HCT116 (cell line): ENCODE results near the gene NR1D2. TPM values are rescaled to one million over a fixed set of nuclear protein-coding genes. Genes with fewer than 3 reads are reported as not detected.

Experiments
- ATAC-seq: fragments of 200-7000 bp; cut with Tn5 transposase; 2 replicates; pipeline ENCODE4 v1.9.1; 2020; ENCODE audit warnings: mild to moderate bottlenecking, moderate library complexity
- BruUV-seq: library from RNA; stranded (reverse); fragments of 400-500 nt; replicated peaks from 2 replicates; lab custom pipeline; 2021; lab: Mats Ljungman, UMichigan
- CTCF ChIA-PET: fragments of 300-600 bp; sonication (Branson Sonifier 250); formaldehyde crosslinking; loops from one replicate; lab custom pipeline; 2021; ENCODE audit warnings: antibody characterized with exemption; lab: Charles Lee
- POLR2A ChIA-PET: fragments of 300-600, 350-600 bp; sonication (Branson Sonifier 250); formaldehyde crosslinking; loops from one replicate; lab custom pipeline; 2021; ENCODE audit warnings: antibody characterized with exemption; lab: Charles Lee
- RAD21 ChIA-PET, 2 experiments: fragments of 300-600 bp; sonication (Branson Sonifier 250); formaldehyde crosslinking; loops; one replicate each; lab custom pipeline; 2023; ENCODE audit warnings: low total read pairs in 2 of 2; ENCODE audit not compliant: uncharacterized antibody in 2 of 2, unreplicated experiment in 2 of 2, low non-redundant PET in 1 of 2; lab: Charles Lee
- DNase-seq: peaks from one replicate; pipeline ENCODE4 v3.0.0-alpha.2; 2010; ENCODE audit warnings: low read depth, low spot score
- H2AFZ ChIP-seq: fragments of 200-600 bp; shearing (Covaris generic), sonication (generic); 2 replicates; pipeline ENCODE4 v1.6.1; 2017; ENCODE audit warnings: low read depth, mixed run types, mixed read lengths, antibody characterized with exemption, low read length; ENCODE audit not compliant: poor library complexity, severe bottlenecking
- H3K27ac ChIP-seq: 2 replicates; pipeline ENCODE4 v1.5.1; 2012; ENCODE audit warnings: low read depth, low read length
- H3K27me3 ChIP-seq: fragments of 200-600 bp; sonication (generic); 2 replicates; pipeline ENCODE4 v1.6.1; 2016; ENCODE audit warnings: mixed run types, low read length, mixed read lengths; ENCODE audit not compliant: insufficient read depth
- H3K36me3 ChIP-seq, 2 experiments: fragments of 200-500 bp in 1 of 2; fragments of 200-600 bp in 1 of 2; sonication (Bioruptor generic) in 1 of 2; sonication (generic) in 1 of 2; 2 replicates each; pipeline versions ENCODE4 v1.5.1 to v1.6.1; 2014 to 2016; ENCODE audit warnings: low read length in 2 of 2, inconsistent platforms in 1 of 2, mixed read lengths in 1 of 2, mixed run types in 1 of 2; ENCODE audit not compliant: insufficient read depth in 2 of 2, control insufficient read depth in 1 of 2
- H3K4me1 ChIP-seq, 2 experiments: fragments of 200-600 bp in 1 of 2; sonication (generic) in 1 of 2; 2 replicates each; pipeline versions ENCODE4 v1.5.1 to v1.6.1; 2012 to 2017; ENCODE audit warnings: low read length in 2 of 2, inconsistent platforms in 1 of 2, mild to moderate bottlenecking in 1 of 2, mixed read lengths in 1 of 2, mixed run types in 1 of 2, moderate library complexity in 1 of 2; ENCODE audit not compliant: insufficient read depth in 2 of 2, control insufficient read depth in 1 of 2
- H3K4me2 ChIP-seq: fragments of 200-600 bp; sonication (generic); 2 replicates; pipeline ENCODE4 v1.6.1; 2017; ENCODE audit warnings: mixed run types, low read length, mixed read lengths
- H3K4me3 ChIP-seq, 2 experiments: fragments of 200-600 bp in 1 of 2; sonication (generic) in 1 of 2; replicated peaks in 1 of 2; 2 replicates each; pipeline ENCODE4 v1.5.1; 2011 to 2016; ENCODE audit warnings: low read length in 2 of 2, control low read depth in 1 of 2, low read depth in 1 of 2, mild to moderate bottlenecking in 1 of 2, mixed read lengths in 1 of 2, mixed run types in 1 of 2
- H3K79me2 ChIP-seq: fragments of 200-600 bp; sonication (generic); 2 replicates; pipeline ENCODE4 v1.6.1; 2017; ENCODE audit warnings: mild to moderate bottlenecking, mixed run types, low read length, moderate library complexity, mixed read lengths; ENCODE audit not compliant: insufficient read depth
- H3K9ac ChIP-seq: fragments of 200-600 bp; sonication (generic); 2 replicates; pipeline ENCODE4 v1.6.1; 2016; ENCODE audit warnings: low read length, mixed read lengths
- H3K9me2 ChIP-seq: fragments of 200-600 bp; sonication (generic), shearing (Covaris generic); 2 replicates; pipeline ENCODE4 v1.6.1; 2017; ENCODE audit warnings: mixed run types, mild to moderate bottlenecking, moderate library complexity; ENCODE audit not compliant: insufficient read depth
- H3K9me3 ChIP-seq, 2 experiments: fragments of 200-500 bp in 1 of 2; fragments of 200-600 bp in 1 of 2; sonication (Bioruptor generic) in 1 of 2; sonication (generic) in 1 of 2; 2 replicates each; pipeline ENCODE4 v1.6.1; 2014 to 2017; ENCODE audit warnings: low read length in 2 of 2, mixed read lengths in 2 of 2, inconsistent platforms in 1 of 2, low read depth in 1 of 2, mild to moderate bottlenecking in 1 of 2, mixed run types in 1 of 2, moderate library complexity in 1 of 2; ENCODE audit not compliant: control insufficient read depth in 1 of 2, insufficient read depth in 1 of 2
- H4K20me1 ChIP-seq: fragments of 200-600 bp; sonication (generic), shearing (Covaris generic); 2 replicates; pipeline ENCODE4 v1.6.1; 2017; ENCODE audit warnings: mixed run types, mild to moderate bottlenecking, moderate library complexity; ENCODE audit not compliant: insufficient read depth
- CEBPB ChIP-seq: IDR thresholded peaks from 2 replicates; pipeline ENCODE4 v1.6.1; 2012; ENCODE audit warnings: low read depth
- CTCF ChIP-seq, 3 experiments: fragments of 200-600 bp in 1 of 3; sonication (generic) in 1 of 3; IDR thresholded peaks in 2 of 3; conservative IDR thresholded peaks in 1 of 3; 2 replicates each; pipeline ENCODE4 v1.5.1; 2012 to 2017; ENCODE audit warnings: low read depth in 2 of 3, low read length in 2 of 3, antibody characterized with exemption in 1 of 3, borderline replicate concordance in 1 of 3, control low read depth in 1 of 3, mild to moderate bottlenecking in 1 of 3, mixed read lengths in 1 of 3, mixed run types in 1 of 3, moderate library complexity in 1 of 3; ENCODE audit not compliant: insufficient read depth in 1 of 3
- EGR1 ChIP-seq: IDR thresholded peaks from 2 replicates; pipeline ENCODE4 v1.6.1; 2012; ENCODE audit warnings: low read depth
- EZH2 ChIP-seq: fragments of 200-600 bp; sonication (generic); IDR thresholded peaks from 2 replicates; pipeline ENCODE4 v1.6.1; 2017; ENCODE audit warnings: antibody characterized with exemption, mixed run types
- EZH2phosphoT487 ChIP-seq: fragments of 200-600 bp; IDR thresholded peaks from 2 replicates; pipeline ENCODE4 v1.6.1; 2018; ENCODE audit warnings: antibody characterized with exemption, borderline replicate concordance
- FOSL1 ChIP-seq: IDR thresholded peaks from 2 replicates; pipeline ENCODE4 v1.6.1; 2012; ENCODE audit warnings: low read depth
- JUND ChIP-seq: IDR thresholded peaks from 2 replicates; pipeline ENCODE4 v1.6.1; 2012
- POLR2A ChIP-seq: IDR thresholded peaks from 2 replicates; pipeline ENCODE4 v1.7.0; 2011; ENCODE audit warnings: borderline replicate concordance; ENCODE audit not compliant: insufficient read depth, insufficient read length; ENCODE audit errors: extremely low read depth
- YY1 ChIP-seq: IDR thresholded peaks from 2 replicates; pipeline ENCODE4 v1.6.1; 2011; ENCODE audit warnings: low read length, low read depth, moderate library complexity, mild to moderate bottlenecking; ENCODE audit not compliant: insufficient replicate concordance; ENCODE audit errors: extremely low read depth
- ZBTB33 ChIP-seq: IDR thresholded peaks from 2 replicates; pipeline ENCODE4 v1.6.1; 2011; ENCODE audit warnings: mild to moderate bottlenecking, low read length, moderate library complexity; ENCODE audit not compliant: insufficient replicate concordance; ENCODE audit errors: extremely low read depth
- ZFX ChIP-seq: fragments of 450-650 bp; IDR thresholded peaks from 2 replicates; pipeline ENCODE4 v1.6.1; 2017
- intact Hi-C: fragments of 100-400 bp; cut with micrococcal nuclease; formaldehyde crosslinking; loops from 2 replicates; pipeline ENCODE4 v1.10.0; 2022
- total RNA-seq: library from RNA; stranded (reverse); gene quantifications from one replicate; pipeline ENCODE4 v1.2.1, GENCODE V29; 2021; ENCODE audit not compliant: unreplicated experiment

The NR1D2 gene
- total RNA-seq, 1 experiment from 2014 or later = 60.9 TPM

- TF ChIP-seq CTCF (IDR thresholded peaks at IDR 0.05 in 2 of 3, conservative IDR thresholded peaks at IDR 0.05 in 1 of 3; ENCODE audit: borderline replicate concordance in 1 of 3, insufficient read depth in 1 of 3, low read depth in 2 of 3, low read length in 2 of 3) (no peak), EZH2 (no peak), ZFX (peak; percentile 35; the same call in 1 of the 2 replicates), EZH2phosphoT487 (no peak), YY1 (peak; percentile 56)
- TF ChIP-seq, all 23 proteins: peak for 12
Observed at GRCh38 chr3:23945913-23946687, 1.0 kb downstream of the NR1D2 start (continued).

- Histone ChIP-seq H3K27ac (no peak overlapping the region), H3K79me2 (peaks cover 76% of the 10 kb centered on the region)
Observed at GRCh38 chr3:23948761-23949160, 3.7 kb downstream of the NR1D2 start.

More at GRCh38 chr3:23948761-23949160, 3.7 kb downstream of the NR1D2 start:
- DNase-seq = no peak
- CTCF ChIA-PET = no interaction called here
- intact Hi-C loops = no loop called here
- no TSS peak for BruUV-seq
- no peaks in the 10 kb centered on the region for H3K27me3 ChIP-seq
- ATAC-seq = no peak
- H2AFZ ChIP-seq = no peak overlapping the region
- RAD21 ChIA-PET = no interaction called here
- peaks cover 14% of the 10 kb centered on the region; the same call in 1 of the 2 replicates for H4K20me1 ChIP-seq
- no peak overlapping the region for H3K4me3 ChIP-seq
- H3K9ac ChIP-seq = peak overlapping the region; percentile 10
- no peaks in the 10 kb centered on the region for H3K36me3 ChIP-seq
- peaks cover 46 to 67% of the 10 kb centered on the region in 2 experiments for H3K4me1 ChIP-seq
- no peaks in the 10 kb centered on the region for H3K9me2 ChIP-seq
- TF ChIP-seq JUND (peak; percentile 20; the same call in 1 of the 2 replicates), CEBPB (0 out of 2 replicates have a peak, but pooled peaks have one; percentile 24), ZFX (no peak), POLR2A (no peak), EGR1 (no peak), ZBTB33 (no peak), FOSL1 (peak; percentile 37; the same call in 1 of the 2 replicates)
- TF ChIP-seq, all 23 proteins: peak for 3
- H3K4me2 ChIP-seq = peak overlapping the region; percentile 96
- no peaks in the 10 kb centered on the region for H3K9me3 ChIP-seq
- POLR2A ChIA-PET = interaction anchor here (0.6 kb wide), 2 partner anchors 10 to 32 kb away, joined by 3 read pairs; partner anchors contain the start of genes NKIRAS1 and RPL15
